Regular cardiac myocyte (primary cell): Measurements from ENCODE around the gene TPD52L1. TPM values are rescaled to one million over a fixed set of nuclear protein-coding genes. Genes with fewer than 3 reads are reported as not detected.

Source experiments
- total RNA-seq: library from RNA; depleted of rRNA; stranded (reverse); fragments of >200 nt; gene quantifications from 2 replicates; pipeline ENCODE4 v1.2.3, GENCODE V29; 2014

The TPD52L1 gene
- 7.5 and 21.7 TPM in 2 replicates for total RNA-seq

GRCh38 chr6:125153391-125154117 lies at the start of gene TPD52L1:
TPD52L1 (plus strand) TSS chr6:125153773; CDS start chr6:125153952, 179 bp downstream.

GRCh38 chr6:125301435-125302391 lies 148.1 kb downstream of the TPD52L1 start, which contains the start of gene HDDC2:
HDDC2 (minus strand) TSS chr6:125301967; CDS start chr6:125301932, 35 bp downstream.

Other genes with a start within 250 kb of the TPD52L1 start
- gene RNF217, start 191.3 kb upstream of the TPD52L1 start, total RNA-seq: 8.2 and 21.1 TPM in 2 replicates
- gene HDDC2, start 148.2 kb downstream of the TPD52L1 start, total RNA-seq: 63.1 and 74.8 TPM in 2 replicates